Loucy (cell line): Measurements from ENCODE around the gene IFT88.

Experiments used
- H2AFZ ChIP-seq: fragments of 200-600 bp; sonication (generic); 2 replicates; pipeline ENCODE4 v1.6.0; 2016; ENCODE audit warnings: antibody characterized with exemption, mild to moderate bottlenecking, low read length, moderate library complexity
- H3F3A ChIP-seq: fragments of 200-600 bp; 2 replicates; pipeline ENCODE4 v1.6.0; 2016; ENCODE audit warnings: antibody characterized with exemption, low read depth, mild to moderate bottlenecking
- H3K27me3 ChIP-seq: fragments of 200-600 bp; sonication (generic); 2 replicates; pipeline ENCODE4 v1.6.1; 2014; ENCODE audit warnings: low read length, mild to moderate bottlenecking; ENCODE audit not compliant: insufficient read depth, poor library complexity, severe bottlenecking
- H3K36me3 ChIP-seq: fragments of 200-600 bp; sonication (generic); 2 replicates; pipeline ENCODE4 v1.6.1; 2016; ENCODE audit warnings: low read length; ENCODE audit not compliant: insufficient read depth
- H3K4me1 ChIP-seq: fragments of 200-600 bp; sonication (generic); 2 replicates; pipeline ENCODE4 v1.5.1; 2014; ENCODE audit warnings: low read length, mild to moderate bottlenecking; ENCODE audit not compliant: insufficient read depth, poor library complexity, severe bottlenecking
- H3K4me2 ChIP-seq: fragments of 200-600 bp; sonication (generic); 2 replicates; pipeline ENCODE4 v1.6.0; 2014; ENCODE audit warnings: antibody characterized with exemption, low read length, low read depth, mild to moderate bottlenecking; ENCODE audit not compliant: poor library complexity, severe bottlenecking
- H3K4me3 ChIP-seq: fragments of 200-600 bp; sonication (generic); 2 replicates; pipeline ENCODE4 v1.5.1; 2014; ENCODE audit warnings: low read length, mild to moderate bottlenecking, mixed read lengths; ENCODE audit not compliant: poor library complexity, severe bottlenecking
- H3K79me2 ChIP-seq: fragments of 200-600 bp; sonication (generic); 2 replicates; pipeline ENCODE4 v1.6.1; 2014; ENCODE audit warnings: low read length; ENCODE audit not compliant: insufficient read depth
- H3K9ac ChIP-seq: fragments of 200-600 bp; sonication (generic); 2 replicates; pipeline ENCODE4 v1.6.0; 2014; ENCODE audit warnings: mild to moderate bottlenecking, low read depth, low read length, moderate library complexity; ENCODE audit not compliant: poor library complexity, severe bottlenecking
- H3K9me2 ChIP-seq: fragments of 200-600 bp; sonication (generic); replicated peaks from 2 replicates; pipeline ENCODE4 v1.6.1; 2016; ENCODE audit warnings: low read depth, low read length, mixed read lengths
- H3K9me3 ChIP-seq: fragments of 200-600 bp; sonication (generic); 2 replicates; pipeline ENCODE4 v1.6.1; 2014; ENCODE audit warnings: mild to moderate bottlenecking, antibody characterized with exemption, low read length, low read depth; ENCODE audit not compliant: insufficient read depth
- H4K20me1 ChIP-seq: fragments of 200-600 bp; sonication (generic); 2 replicates; pipeline ENCODE4 v1.6.0; 2014; ENCODE audit warnings: antibody characterized with exemption, low read length, mild to moderate bottlenecking; ENCODE audit not compliant: insufficient read depth, poor library complexity, severe bottlenecking
- EZH2phosphoT487 ChIP-seq: fragments of 200-600 bp; IDR thresholded peaks from 2 replicates; pipeline ENCODE4 v1.6.1; 2018; ENCODE audit warnings: antibody characterized with exemption, mild to moderate bottlenecking, moderate library complexity, borderline replicate concordance
- TF ChIP-seq, protein P1 (sequence below): fragments of 200-600 bp; sonication (generic); conservative IDR thresholded peaks from 2 replicates; pipeline ENCODE4 v1.5.1; 2014; ENCODE audit warnings: mild to moderate bottlenecking, antibody characterized with exemption, low read length

Gene IFT88

DNA sequence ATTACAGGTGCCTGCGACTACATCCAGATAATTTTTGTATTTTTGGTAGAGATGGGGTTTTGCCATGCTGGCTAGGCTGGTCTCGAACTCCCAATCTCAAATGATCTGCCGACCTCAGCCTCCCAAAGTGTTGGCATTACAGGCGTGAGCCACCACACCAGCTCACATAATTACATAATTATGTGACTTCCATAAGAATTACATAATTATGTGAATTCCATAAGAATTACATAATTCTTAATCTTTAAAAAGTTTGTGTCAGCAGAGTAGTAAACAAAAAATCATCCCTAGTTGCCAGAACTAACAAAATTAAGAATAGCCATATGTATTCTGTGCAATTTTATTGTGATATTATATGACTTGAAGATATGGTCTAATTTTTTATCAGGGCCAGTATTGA is 25.6 kb downstream of the IFT88 start:
- no peak overlapping the region for H3K4me3 ChIP-seq
- TF ChIP-seq EZH2phosphoT487 = no peak
- TF ChIP-seq, protein P1, sequence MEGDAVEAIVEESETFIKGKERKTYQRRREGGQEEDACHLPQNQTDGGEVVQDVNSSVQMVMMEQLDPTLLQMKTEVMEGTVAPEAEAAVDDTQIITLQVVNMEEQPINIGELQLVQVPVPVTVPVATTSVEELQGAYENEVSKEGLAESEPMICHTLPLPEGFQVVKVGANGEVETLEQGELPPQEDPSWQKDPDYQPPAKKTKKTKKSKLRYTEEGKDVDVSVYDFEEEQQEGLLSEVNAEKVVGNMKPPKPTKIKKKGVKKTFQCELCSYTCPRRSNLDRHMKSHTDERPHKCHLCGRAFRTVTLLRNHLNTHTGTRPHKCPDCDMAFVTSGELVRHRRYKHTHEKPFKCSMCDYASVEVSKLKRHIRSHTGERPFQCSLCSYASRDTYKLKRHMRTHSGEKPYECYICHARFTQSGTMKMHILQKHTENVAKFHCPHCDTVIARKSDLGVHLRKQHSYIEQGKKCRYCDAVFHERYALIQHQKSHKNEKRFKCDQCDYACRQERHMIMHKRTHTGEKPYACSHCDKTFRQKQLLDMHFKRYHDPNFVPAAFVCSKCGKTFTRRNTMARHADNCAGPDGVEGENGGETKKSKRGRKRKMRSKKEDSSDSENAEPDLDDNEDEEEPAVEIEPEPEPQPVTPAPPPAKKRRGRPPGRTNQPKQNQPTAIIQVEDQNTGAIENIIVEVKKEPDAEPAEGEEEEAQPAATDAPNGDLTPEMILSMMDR = no peak
- H3K9me3 ChIP-seq = no peaks in the 10 kb centered on the region
- H3K4me2 ChIP-seq = no peak overlapping the region
- H3K27me3 ChIP-seq = no peaks in the 10 kb centered on the region
- H3K9ac ChIP-seq = no peak overlapping the region
- H3K79me2 ChIP-seq = no peaks in the 10 kb centered on the region
- H3K4me1 ChIP-seq = no peaks in the 10 kb centered on the region
- H3F3A ChIP-seq = no peaks in the 10 kb centered on the region
- no peak overlapping the region for H2AFZ ChIP-seq
- H3K9me2 ChIP-seq = no peaks in the 10 kb centered on the region
- H3K36me3 ChIP-seq = no peaks in the 10 kb centered on the region
- no peaks in the 10 kb centered on the region for H4K20me1 ChIP-seq

DNA sequence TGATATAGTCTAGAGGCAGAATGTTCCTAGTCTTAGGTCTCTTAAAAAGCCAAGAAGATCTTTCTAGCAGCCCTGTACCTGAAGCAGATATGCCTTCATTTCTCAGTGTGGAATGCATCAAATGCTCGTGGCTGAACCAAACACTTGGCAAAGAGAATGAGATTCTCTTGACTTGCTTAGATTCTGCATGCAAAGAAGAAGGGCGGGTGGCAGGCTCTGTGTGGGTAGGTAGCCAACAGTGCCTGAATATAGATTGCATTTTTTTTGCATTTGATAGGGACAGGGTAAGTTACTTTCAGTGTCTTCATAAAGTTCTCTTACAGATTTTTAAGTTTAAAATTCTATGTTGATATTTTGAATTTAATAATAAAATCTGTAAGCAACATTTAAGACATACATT is 27.3 kb downstream of the IFT88 start:
- no peaks in the 10 kb centered on the region for H4K20me1 ChIP-seq
- H3K27me3 ChIP-seq = no peaks in the 10 kb centered on the region
- H3K4me3 ChIP-seq = no peak overlapping the region
- H3K4me2 ChIP-seq = no peak overlapping the region
- no peaks in the 10 kb centered on the region for H3K79me2 ChIP-seq
- no peak for TF ChIP-seq EZH2phosphoT487
- TF ChIP-seq, protein P1 = no peak
- no peak overlapping the region for H2AFZ ChIP-seq
- H3K4me1 ChIP-seq = no peaks in the 10 kb centered on the region
- no peaks in the 10 kb centered on the region for H3F3A ChIP-seq
- H3K9me3 ChIP-seq = no peaks in the 10 kb centered on the region
- no peaks in the 10 kb centered on the region for H3K9me2 ChIP-seq
- no peaks in the 10 kb centered on the region for H3K36me3 ChIP-seq
- no peak overlapping the region for H3K9ac ChIP-seq

DNA sequence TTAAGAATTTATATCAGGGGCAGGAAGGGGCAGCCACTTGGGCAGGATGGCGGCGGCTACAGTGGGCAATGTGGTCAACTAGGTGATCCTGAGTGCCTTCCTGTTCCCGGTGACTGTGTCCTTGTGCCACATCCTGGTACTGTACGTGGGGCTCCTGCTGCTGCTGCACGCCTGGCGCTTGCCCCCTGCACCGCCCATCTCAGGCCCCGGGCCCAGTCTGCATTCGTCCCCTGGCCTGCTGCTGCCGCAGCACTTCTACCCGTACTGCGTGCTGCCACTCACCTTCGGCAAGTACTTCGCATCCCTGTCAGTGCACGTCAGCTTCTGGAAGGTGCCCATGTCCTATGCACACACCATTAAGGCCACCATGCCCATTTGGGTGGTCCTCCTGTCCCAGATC is 40.1 kb downstream of the IFT88 start:
- no peak overlapping the region for H2AFZ ChIP-seq
- no peaks in the 10 kb centered on the region for H4K20me1 ChIP-seq
- TF ChIP-seq EZH2phosphoT487 = no peak
- TF ChIP-seq, protein P1 = no peak

More for the DNA sequence above, 40.1 kb downstream of the IFT88 start:
- no peaks in the 10 kb centered on the region for H3K9me2 ChIP-seq
- H3K79me2 ChIP-seq = no peaks in the 10 kb centered on the region
- H3F3A ChIP-seq = no peaks in the 10 kb centered on the region
- H3K4me2 ChIP-seq = no peak overlapping the region
- H3K4me3 ChIP-seq = no peak overlapping the region
- no peaks in the 10 kb centered on the region for H3K4me1 ChIP-seq
- no peaks in the 10 kb centered on the region for H3K9me3 ChIP-seq
- H3K27me3 ChIP-seq = no peaks in the 10 kb centered on the region
- H3K36me3 ChIP-seq = no peaks in the 10 kb centered on the region
- no peak overlapping the region for H3K9ac ChIP-seq
